Caco-2 (cell line): ENCODE measurements around the gene KBTBD13. TPM values are rescaled to one million over a fixed set of nuclear protein-coding genes. Genes with fewer than 3 reads are reported as not detected.

Experiments used
- BruUV-seq: library from RNA; stranded (reverse); fragments of 400-500 nt; replicated peaks from 2 replicates; lab custom pipeline; 2021; lab: Mats Ljungman, UMichigan
- CTCF ChIA-PET: fragments of 300-600 bp; sonication (Branson Sonifier 250); formaldehyde crosslinking; loops from one replicate; lab custom pipeline; 2022; ENCODE audit warnings: antibody characterized with exemption; lab: Charles Lee
- POLR2A ChIA-PET: fragments of 300-600 bp; sonication (Branson Sonifier 250); formaldehyde crosslinking; loops from one replicate; lab custom pipeline; 2022; ENCODE audit warnings: antibody characterized with exemption; lab: Charles Lee
- DNase-seq, 2 experiments: peaks; one replicate each; pipeline versions ENCODE4 v3.0.0 to v3.0.0-alpha.2; 2020 to 2022
- H3K27me3 ChIP-seq: replicated peaks from 2 replicates; pipeline ENCODE4 v1.6.0; 2011; ENCODE audit warnings: low read length; ENCODE audit not compliant: control insufficient read depth, insufficient read depth
- H3K36me3 ChIP-seq: 2 replicates; pipeline ENCODE4 v1.5.1; 2011; ENCODE audit warnings: low read length; ENCODE audit not compliant: control insufficient read depth, insufficient read depth
- H3K4me1 ChIP-seq: fragments of 250-450 bp; sonication (Bioruptor Pico); 2 replicates; pipeline ENCODE4 v1.5.1; 2020; ENCODE audit warnings: mild to moderate bottlenecking
- H3K4me3 ChIP-seq: 2 replicates; pipeline ENCODE4 v1.5.1; 2011; ENCODE audit warnings: low read depth, mild to moderate bottlenecking, control low read depth, low read length
- H3K9me3 ChIP-seq: fragments of 250-450 bp; sonication (Bioruptor Pico); 2 replicates; pipeline ENCODE4 v1.5.1; 2020; ENCODE audit warnings: mild to moderate bottlenecking, moderate library complexity
- H3K27ac Mint-ChIP-seq: one replicate; pipeline ENCODE4 v1.8.0; 2022; ENCODE audit warnings: mixed read lengths; ENCODE audit not compliant: unreplicated experiment
- H3K27me3 Mint-ChIP-seq: one replicate; pipeline ENCODE4 v1.8.0; 2022; ENCODE audit warnings: mixed read lengths; ENCODE audit not compliant: insufficient read depth, unreplicated experiment
- H3K36me3 Mint-ChIP-seq: one replicate; pipeline ENCODE4 v1.8.0; 2022; ENCODE audit warnings: mild to moderate bottlenecking, mixed read lengths; ENCODE audit not compliant: insufficient read depth, unreplicated experiment
- H3K4me1 Mint-ChIP-seq: one replicate; pipeline ENCODE4 v1.8.0; 2022; ENCODE audit warnings: low read depth, mixed read lengths; ENCODE audit not compliant: unreplicated experiment
- H3K4me3 Mint-ChIP-seq: one replicate; pipeline ENCODE4 v1.8.0; 2022; ENCODE audit warnings: mild to moderate bottlenecking, moderate library complexity, mixed read lengths; ENCODE audit not compliant: unreplicated experiment
- H3K9me3 Mint-ChIP-seq: one replicate; pipeline ENCODE4 v1.8.0; 2022; ENCODE audit warnings: mixed read lengths; ENCODE audit not compliant: unreplicated experiment
- CTCF ChIP-seq, 2 experiments: fragments of 200-600 bp in 1 of 2; IDR thresholded peaks; 1 replicate in 1 of 2; 2 replicates in 1 of 2; pipeline versions ENCODE4 v1.5.1 to v1.8.0; 2011 to 2022; ENCODE audit warnings: antibody characterized with exemption in 1 of 2, control low read depth in 1 of 2, inconsistent platforms in 1 of 2, low read depth in 1 of 2, low read length in 1 of 2, mild to moderate bottlenecking in 1 of 2, moderate library complexity in 1 of 2; ENCODE audit not compliant: insufficient read depth in 1 of 2, severe bottlenecking in 1 of 2, unreplicated experiment in 1 of 2
- intact Hi-C: fragments of 100-400 bp; cut with micrococcal nuclease; formaldehyde crosslinking; loops from one replicate; pipeline ENCODE4 v1.10.0; 2022; ENCODE audit not compliant: unreplicated experiment
- total RNA-seq: library from RNA; stranded (reverse); gene quantifications from 2 replicates; pipeline ENCODE4 v1.2.3, GENCODE V29; 2022

The KBTBD13 gene
- total RNA-seq, 1 experiment from 2014 or later, result not detected

- Mint-ChIP-seq H3K9me3 (no peaks in the 10 kb centered on the region), H3K27ac (peak overlapping the region; percentile 67), H3K27me3 (no peaks in the 10 kb centered on the region), H3K4me1 (peaks cover 20% of the 10 kb centered on the region), H3K4me3 (peak overlapping the region; percentile 74), H3K36me3 (no peaks in the 10 kb centered on the region)
- intact Hi-C loops, result no loop called here
- Histone ChIP-seq H3K36me3 (no peaks in the 10 kb centered on the region), H3K9me3 (no peaks in the 10 kb centered on the region), H3K4me1 (peaks cover 15% of the 10 kb centered on the region), H3K4me3 (peak overlapping the region; percentile 41), H3K27me3 (no peaks in the 10 kb centered on the region)
- TF ChIP-seq CTCF (IDR thresholded peaks at IDR 0.05; ENCODE audit: insufficient read depth in 1 of 2, low read depth in 1 of 2, low read length in 1 of 2, severe bottlenecking in 1 of 2, unreplicated experiment in 1 of 2), result no peak
- BruUV-seq, result no TSS peak
- ChIA-PET CTCF (interaction anchor here (0.6 to 1.8 kb wide), 8 partner anchors 12 to 207 kb away, joined by 3 to 9 read pairs (median 4); no protein-coding TSS in a partner anchor), POLR2A (interaction anchor here (0.6 to 1.1 kb wide), 3 partner anchors 11 to 16 kb away, joined by 3 to 7 read pairs (median 6); no protein-coding TSS in a partner anchor)
- DNase-seq, result no peak
These were observed 9.8 kb upstream of the KBTBD13 start for GRCh38 chr15:65066635-65067316.

GRCh38 chr15:65067317-65067644 lies 9.3 kb upstream of the KBTBD13 start:
- H3K4me3 ChIP-seq, result peak overlapping the region; percentile 41

More at GRCh38 chr15:65067317-65067644, 9.3 kb upstream of the KBTBD13 start:
- POLR2A ChIA-PET, result interaction anchor here (1.1 kb wide), 1 partner anchor 12 kb away, joined by 3 read pairs; no protein-coding TSS in a partner anchor
- Mint-ChIP-seq H3K27ac (peak overlapping the region; percentile 67), H3K27me3 (no peaks in the 10 kb centered on the region), H3K36me3 (no peaks in the 10 kb centered on the region), H3K9me3 (no peaks in the 10 kb centered on the region), H3K4me3 (peak overlapping the region; percentile 74), H3K4me1 (peaks cover 17% of the 10 kb centered on the region)
- no TSS peak for BruUV-seq
- H3K4me1 ChIP-seq, result peaks cover 15% of the 10 kb centered on the region
- CTCF ChIA-PET, result interaction anchor here (1.0 to 1.8 kb wide), 3 partner anchors 13 to 33 kb away, joined by 3 to 8 read pairs (median 4); no protein-coding TSS in a partner anchor
- TF ChIP-seq CTCF (IDR thresholded peaks at IDR 0.05; ENCODE audit: insufficient read depth in 1 of 2, low read depth in 1 of 2, low read length in 1 of 2, severe bottlenecking in 1 of 2, unreplicated experiment in 1 of 2), result no peak
- no peak for DNase-seq
- H3K27me3 ChIP-seq, result no peaks in the 10 kb centered on the region
- intact Hi-C loops, result no loop called here
- H3K36me3 ChIP-seq, result no peaks in the 10 kb centered on the region
- H3K9me3 ChIP-seq, result no peaks in the 10 kb centered on the region
